ENCODE data around the gene NSG1. TPM values are rescaled to one million over a fixed set of nuclear protein-coding genes. Genes with fewer than 3 reads are reported as not detected.

NSG1 gene
- total and polyA plus RNA-seq, 2 of the 13 experiments (the other 11 are each of a cell fraction or from before 2014, with no cell fraction given) = not detected

DNA sequence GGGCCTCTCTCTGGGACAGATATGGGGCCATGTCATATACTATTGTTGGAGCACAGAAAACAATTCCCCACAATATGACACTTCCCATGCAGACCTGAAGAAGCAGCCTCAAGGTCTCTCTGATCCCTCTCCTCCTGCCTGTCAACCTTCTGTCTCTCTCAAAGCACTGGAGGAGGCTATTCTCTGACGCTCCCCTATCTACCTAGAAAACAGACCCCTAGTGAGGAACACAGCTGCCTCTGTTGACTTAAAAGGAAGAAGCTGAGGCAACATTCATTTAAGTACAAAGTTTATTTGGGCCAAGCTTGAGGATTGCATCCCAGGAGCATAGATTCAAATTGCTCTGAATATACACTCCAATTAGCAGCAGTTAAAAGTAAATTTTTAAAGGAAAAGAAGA is 39.3 kb upstream of the NSG1 start:
- ATAC-seq (no peak), DNase-seq (ENCODE audit: low spot score) (no peak), FAIRE-seq (no peak)
- 0% methylated on average over 1 of the region's 1 CpG for WGBS (ENCODE audit: low lambda C conversion rate)
- H3K27ac ChIP-seq (ENCODE audit: extremely low read length, insufficient read depth, low read length) = no peak overlapping the region
- H4K20me1 ChIP-seq (ENCODE audit: insufficient read depth, low read length) = no peaks in the 10 kb centered on the region
- CTCF ChIA-PET (ENCODE audit: low intra/inter-chr PET ratio, low total read pairs) = no interaction called here
- TF ChIP-seq ISL2 (CRISPR knock-in tag; IDR thresholded peaks at IDR 0.05) (no peak), SRF (IDR thresholded peaks at IDR 0.05; ENCODE audit: low read depth, low read length) (no peak), TSC22D2 (CRISPR knock-in tag; IDR thresholded peaks at IDR 0.05; ENCODE audit: borderline replicate concordance) (no peak), FOXO1 (CRISPR knock-in tag; IDR thresholded peaks at IDR 0.05) (no peak), ZNF264 (CRISPR knock-in tag; IDR thresholded peaks at IDR 0.05) (no peak)
- TF ChIP-seq, protein P1, sequence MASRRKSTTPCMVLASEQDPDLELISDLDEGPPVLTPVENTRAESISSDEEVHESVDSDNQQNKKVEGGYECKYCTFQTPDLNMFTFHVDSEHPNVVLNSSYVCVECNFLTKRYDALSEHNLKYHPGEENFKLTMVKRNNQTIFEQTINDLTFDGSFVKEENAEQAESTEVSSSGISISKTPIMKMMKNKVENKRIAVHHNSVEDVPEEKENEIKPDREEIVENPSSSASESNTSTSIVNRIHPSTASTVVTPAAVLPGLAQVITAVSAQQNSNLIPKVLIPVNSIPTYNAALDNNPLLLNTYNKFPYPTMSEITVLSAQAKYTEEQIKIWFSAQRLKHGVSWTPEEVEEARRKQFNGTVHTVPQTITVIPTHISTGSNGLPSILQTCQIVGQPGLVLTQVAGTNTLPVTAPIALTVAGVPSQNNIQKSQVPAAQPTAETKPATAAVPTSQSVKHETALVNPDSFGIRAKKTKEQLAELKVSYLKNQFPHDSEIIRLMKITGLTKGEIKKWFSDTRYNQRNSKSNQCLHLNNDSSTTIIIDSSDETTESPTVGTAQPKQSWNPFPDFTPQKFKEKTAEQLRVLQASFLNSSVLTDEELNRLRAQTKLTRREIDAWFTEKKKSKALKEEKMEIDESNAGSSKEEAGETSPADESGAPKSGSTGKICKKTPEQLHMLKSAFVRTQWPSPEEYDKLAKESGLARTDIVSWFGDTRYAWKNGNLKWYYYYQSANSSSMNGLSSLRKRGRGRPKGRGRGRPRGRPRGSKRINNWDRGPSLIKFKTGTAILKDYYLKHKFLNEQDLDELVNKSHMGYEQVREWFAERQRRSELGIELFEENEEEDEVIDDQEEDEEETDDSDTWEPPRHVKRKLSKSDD (CRISPR knock-in tag; IDR thresholded peaks at IDR 0.05; ENCODE audit: low read depth) = no peak
- TF ChIP-seq, protein P2, sequence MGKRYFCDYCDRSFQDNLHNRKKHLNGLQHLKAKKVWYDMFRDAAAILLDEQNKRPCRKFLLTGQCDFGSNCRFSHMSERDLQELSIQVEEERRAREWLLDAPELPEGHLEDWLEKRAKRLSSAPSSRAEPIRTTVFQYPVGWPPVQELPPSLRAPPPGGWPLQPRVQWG (CRISPR knock-in tag; IDR thresholded peaks at IDR 0.05; ENCODE audit: borderline replicate concordance, low read depth) = no peak
- peaks cover 0 to 3% of the 10 kb centered on the region in 2 experiments; a peak in 1 of 5 replicates for H3K27me3 ChIP-seq (ENCODE audit: control insufficient read depth in 1 of 2, insufficient read depth in 2 of 2, low read length in 2 of 2)
- H3K36me3 ChIP-seq (replicated peaks in 1 of 2; ENCODE audit: control insufficient read depth in 1 of 2, insufficient read depth in 2 of 2, low read length in 2 of 2) = no peaks in the 10 kb centered on the region
- H3K79me2 ChIP-seq (ENCODE audit: insufficient read depth, low read length) = no peaks in the 10 kb centered on the region
- H2AFZ ChIP-seq (ENCODE audit: low read length) = no peak overlapping the region
- POLR2A ChIA-PET = no interaction called here
- in situ Hi-C loops (cut with HindIII; ENCODE audit: extremely low pct_ligation_motif_present, low pct_unique_long_range_greater_than_20kb) = no loop called here
- no TSS peak for BruUV-seq (replicated peaks)
- H3K9me3 ChIP-seq (ENCODE audit: low read length) = no peaks in the 10 kb centered on the region
- H3K4me3 ChIP-seq (replicated peaks in 1 of 3; ENCODE audit: insufficient read depth in 1 of 3, low read depth in 2 of 3, low read length in 3 of 3) = no peak overlapping the region
- intact Hi-C loops (cut with micrococcal nuclease; ENCODE audit: unreplicated experiment) = no loop called here
- peaks cover 6% of the 10 kb centered on the region; the same call in 1 of the 2 replicates for H3K4me1 ChIP-seq (ENCODE audit: insufficient read depth, low read length)
- no peak overlapping the region for H3K9ac ChIP-seq (ENCODE audit: insufficient read depth, low read depth, low read length)
- H3K4me2 ChIP-seq (ENCODE audit: low read depth, low read length) = no peak overlapping the region

Measured in HepG2 (cell line).